K562 (cell line): ENCODE results near the gene JPT2. TPM values are rescaled to one million over a fixed set of nuclear protein-coding genes. Genes with fewer than 3 reads are reported as not detected.

Experiments used
- ATAC-seq: fragments of 200-7000 bp; cut with Tn5 transposase; 3 replicates; pipeline ENCODE4 v1.9.1; 2020; ENCODE audit warnings: moderate library complexity
- BruUV-seq: library from RNA; stranded (reverse); fragments of 400-500 nt; replicated peaks from 2 replicates; lab custom pipeline; 2021; lab: Mats Ljungman, UMichigan
- CTCF ChIA-PET: fragments of 300-600 bp; formaldehyde crosslinking; extraction: SDS; loops from one replicate; lab custom pipeline; 2021; ENCODE audit warnings: low intra/inter-chr PET ratio; lab: Yijun Ruan, JAX
- POLR2A ChIA-PET: fragments of 300-600, 350-650 bp; sonication (Branson Sonifier 250); formaldehyde crosslinking; extraction: SDS; loops from one replicate; lab custom pipeline; 2021; ENCODE audit warnings: antibody characterized with exemption, inconsistent platforms; lab: Yijun Ruan, JAX
- DNase-seq, 4 experiments: peaks; one replicate each; pipeline versions ENCODE4 v3.0.0 to v3.0.0-alpha.2; 2011 to 2018; ENCODE audit warnings: low spot score in 3 of 4, mixed read lengths in 3 of 4; ENCODE audit errors: extremely low read depth in 1 of 4
- FAIRE-seq: peaks from 2 replicates; lab custom pipeline; 2011; peaks lifted over from hg19 to GRCh38; lab: Jason Lieb, UNC
- H2AFZ ChIP-seq: 2 replicates; pipeline ENCODE4 v1.6.0; 2011; ENCODE audit warnings: low read depth, low read length, control low read depth, inconsistent platforms
- H3K27ac ChIP-seq: fragments of 200-600 bp; 3 replicates; pipeline ENCODE4 v1.8.0; 2011; ENCODE audit warnings: low read depth, mild to moderate bottlenecking, control low read depth, inconsistent platforms, low read length, moderate library complexity, mixed read lengths; ENCODE audit errors: extremely low read depth
- H3K27me3 ChIP-seq, 2 experiments: fragments of 300-600 bp in 1 of 2; 2 replicates in 1 of 2; 3 replicates in 1 of 2; pipeline versions ENCODE4 v1.6.0 to v1.8.0; 2011; ENCODE audit warnings: inconsistent platforms in 2 of 2, low read length in 2 of 2, mild to moderate bottlenecking in 1 of 2, mixed read lengths in 1 of 2, moderate library complexity in 1 of 2; ENCODE audit not compliant: control insufficient read depth in 2 of 2, insufficient read depth in 2 of 2
- H3K36me3 ChIP-seq: fragments of 300-600 bp; 3 replicates; pipeline ENCODE4 v1.8.0; 2011; ENCODE audit warnings: mild to moderate bottlenecking, low read length, inconsistent platforms; ENCODE audit not compliant: control insufficient read depth, insufficient read depth
- H3K4me1 ChIP-seq, 2 experiments: fragments of 200-600 bp in 1 of 2; replicated peaks in 1 of 2; 2 replicates in 1 of 2; 3 replicates in 1 of 2; pipeline versions ENCODE4 v1.5.1 to v1.8.0; 2011; ENCODE audit warnings: inconsistent platforms in 2 of 2, low read length in 2 of 2, mild to moderate bottlenecking in 1 of 2, mixed read lengths in 1 of 2, moderate library complexity in 1 of 2; ENCODE audit not compliant: control insufficient read depth in 2 of 2, insufficient read depth in 2 of 2
- H3K4me2 ChIP-seq: 2 replicates; pipeline ENCODE4 v1.6.1; 2011; ENCODE audit warnings: low read length, control low read depth, inconsistent platforms, mixed read lengths; ENCODE audit not compliant: insufficient read depth
- H3K4me3 ChIP-seq: fragments of 200-600 bp; sonication (generic), shearing (Covaris generic); 2 replicates; pipeline ENCODE4 v1.5.1; 2016; ENCODE audit warnings: control low read depth, inconsistent platforms
- H3K79me2 ChIP-seq: fragments of 200-600 bp; 3 replicates; pipeline ENCODE4 v1.8.0; 2011; ENCODE audit warnings: low read length, inconsistent platforms; ENCODE audit not compliant: control insufficient read depth, insufficient read depth
- H3K9ac ChIP-seq, 2 experiments: 2 replicates each; pipeline versions ENCODE4 v1.6.0 to v1.6.1; 2011; ENCODE audit warnings: low read depth in 2 of 2, low read length in 2 of 2, control low read depth in 1 of 2, inconsistent platforms in 1 of 2, mild to moderate bottlenecking in 1 of 2, mixed read lengths in 1 of 2; ENCODE audit not compliant: insufficient read depth in 1 of 2
- H3K9me1 ChIP-seq: one replicate; pipeline ENCODE4 v1.6.0; 2011; ENCODE audit warnings: inconsistent platforms, mild to moderate bottlenecking, low read length, moderate library complexity; ENCODE audit not compliant: control insufficient read depth, insufficient read depth
- H3K9me3 ChIP-seq: replicated peaks from 2 replicates; pipeline ENCODE4 v1.5.1; 2011; ENCODE audit warnings: low read depth, low read length, inconsistent platforms; ENCODE audit not compliant: control insufficient read depth, insufficient read depth
- H4K20me1 ChIP-seq: replicated peaks from 2 replicates; pipeline ENCODE4 v1.6.1; 2011; ENCODE audit warnings: low read length, inconsistent platforms, mixed read lengths; ENCODE audit not compliant: control insufficient read depth, insufficient read depth
- ARNT ChIP-seq, 2 experiments: fragments of 450-650 bp; IDR thresholded peaks; 2 replicates each; pipeline ENCODE4 v1.6.1; 2016; ENCODE audit warnings: mild to moderate bottlenecking in 1 of 2
- HDAC8 ChIP-seq: fragments of 450-650 bp; IDR thresholded peaks from 2 replicates; pipeline ENCODE4 v1.6.1; 2016; ENCODE audit warnings: mild to moderate bottlenecking, missing genetic modification characterization, moderate library complexity, missing compliant biosample characterization
- HLTF ChIP-seq: fragments of 450-650 bp; IDR thresholded peaks from 2 replicates; pipeline ENCODE4 v1.6.1; 2016
- HMBOX1 ChIP-seq: sonication (generic); IDR thresholded peaks from 2 replicates; pipeline ENCODE4 v1.6.1; 2016
- ILK ChIP-seq: fragments of 450-650 bp; IDR thresholded peaks from 2 replicates; pipeline ENCODE4 v1.6.1; 2016; ENCODE audit warnings: missing genetic modification characterization, low read depth, mild to moderate bottlenecking, missing compliant biosample characterization, moderate library complexity, borderline replicate concordance
- NUFIP1 ChIP-seq: fragments of 450-650 bp; IDR thresholded peaks from 2 replicates; pipeline ENCODE4 v1.6.1; 2018; ENCODE audit not compliant: partially characterized antibody
- SMAD2 ChIP-seq: fragments of 150-350 bp; IDR thresholded peaks from 2 replicates; pipeline ENCODE4 v1.6.1; 2014; ENCODE audit warnings: low read depth, mild to moderate bottlenecking, low read length
- SP2 ChIP-seq: IDR thresholded peaks from 2 replicates; pipeline ENCODE4 v1.6.1; 2011; ENCODE audit warnings: mild to moderate bottlenecking, low read depth, low read length, moderate library complexity; ENCODE audit not compliant: poor library complexity, severe bottlenecking; ENCODE audit errors: extremely low read depth
- SRSF7 ChIP-seq: fragments of 200-400 bp; formaldehyde crosslinking; optimal IDR thresholded peaks from 2 replicates; pipeline ENCODE3; 2017; ENCODE audit warnings: mild to moderate bottlenecking, low read depth, low read length
- TFAM ChIP-seq: fragments of 250-450 bp; sonication (Bioruptor Pico); conservative IDR thresholded peaks from 2 replicates; pipeline ENCODE4 v1.5.0; 2021; ENCODE audit warnings: mild to moderate bottlenecking, moderate library complexity
- ZNF146 ChIP-seq: IDR thresholded peaks from one replicate; pipeline ENCODE4 v1.6.1; 2018; ENCODE audit warnings: missing compliant biosample characterization; ENCODE audit not compliant: unreplicated experiment
- WGBS: fragments of 100-300 bp; shearing (Covaris generic); methylation state at CpG from one replicate; pipeline ENCODE4 v1.1.6; 2016; ENCODE audit warnings: low coverage, mixed read lengths; ENCODE audit not compliant: insufficient coverage; ENCODE audit errors: missing lambda C conversion rate; 5-methylcytosine and 5-hydroxymethylcytosine counted together
- in situ Hi-C: fragments of 300-500 bp; cut with MboI; formaldehyde crosslinking; loops from 4 replicates; pipeline ENCODE4 v1.15.0; 2018; ENCODE audit warnings: inconsistent platforms, mixed read lengths
- intact Hi-C: fragments of 100-400 bp; cut with micrococcal nuclease; formaldehyde crosslinking; loops from 2 replicates; pipeline ENCODE4 v1.14.2; 2022
- polyA plus RNA-seq, 8 experiments: library from polyadenylated mRNA; depleted of rRNA in 4 of 8; stranded (reverse) in 5 of 8; unstranded in 3 of 8; fragments of >200 nt; fragmentation: Nextera tagmentation in 2 of 8; fragmentation: Illumina TruSeq in 1 of 8; extraction: Ambion mirVana in 2 of 8; extraction: Trizol in 1 of 8; gene quantifications; 2 replicates each; pipeline versions ENCODE4 v1.2.1 to v1.2.3, GENCODE V29; 2011 to 2014; ENCODE audit warnings: inconsistent platforms in 1 of 8, missing spikeins in 1 of 8
- total RNA-seq, 7 experiments: library from RNA; depleted of rRNA in 6 of 7; stranded (reverse); fragments of >200 nt in 6 of 7; fragmentation: Illumina TruSeq in 2 of 7; extraction: Trizol in 2 of 7; gene quantifications; 2 replicates each; pipeline versions ENCODE4 v1.2.1 to v1.2.3, GENCODE V29; 2011 to 2021; ENCODE audit warnings: low replicate concordance in 1 of 7
- TF ChIP-seq, protein P1 (sequence below): fragments of 450-650 bp; IDR thresholded peaks from 2 replicates; pipeline ENCODE4 v1.7.1; 2018; ENCODE audit warnings: mild to moderate bottlenecking, low read depth; ENCODE audit not compliant: partially characterized antibody

Gene JPT2
- total and polyA plus RNA-seq, 9 of the 15 experiments (the other 6 are each of a cell fraction or from before 2014, with no cell fraction given): 25.5 to 133 (median 106) TPM

DNA sequence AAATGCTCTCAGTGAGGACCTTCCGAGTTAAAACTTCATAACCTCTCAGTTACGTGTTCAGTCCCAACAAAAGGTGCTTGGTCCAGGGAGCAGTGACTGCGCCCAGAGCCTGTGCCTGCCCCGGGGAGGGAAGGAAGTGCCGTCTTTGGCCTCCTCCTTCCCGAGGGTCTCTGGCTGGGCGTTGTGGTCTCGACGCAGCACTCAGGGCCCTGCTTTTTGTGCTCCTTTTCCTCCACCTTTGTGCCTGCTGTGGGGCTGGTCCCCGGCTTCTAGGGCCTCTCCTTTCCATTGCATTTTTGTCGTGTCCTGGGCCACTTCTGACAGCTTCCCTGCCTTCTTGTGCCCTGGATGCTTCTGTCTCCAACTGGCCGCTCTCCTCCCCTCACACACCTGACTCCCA lies 36.8 kb upstream of the JPT2 start:
- TF ChIP-seq NUFIP1: no peak
- no peak for TF ChIP-seq TFAM (CRISPR knock-in tag)
- TF ChIP-seq SP2: no peak
- TF ChIP-seq SMAD2: no peak
- BruUV-seq: no TSS peak
- Histone ChIP-seq H3K27me3 (no peaks in the 10 kb centered on the region), H3K36me3 (peaks cover 90% of the 10 kb centered on the region; the same call in 2 of the 3 replicates), H3K79me2 (peaks cover 5% of the 10 kb centered on the region; the same call in 1 of the 3 replicates), H3K9me1 (peaks cover 3% of the 10 kb centered on the region), H3K4me1 (peaks cover 12 to 20% of the 10 kb centered on the region in 2 experiments), H3K9ac (no peak overlapping the region), H2AFZ (no peak overlapping the region), H3K4me3 (no peak overlapping the region), H4K20me1 (0 out of 2 replicates have a peak, but pooled peaks cover 5% of the 10 kb centered on the region), H3K4me2 (no peak overlapping the region), H3K9me3 (no peaks in the 10 kb centered on the region), H3K27ac (no peak overlapping the region)
- ATAC-seq (no peak), DNase-seq (no peak), FAIRE-seq (no peak)
- ChIA-PET CTCF (no interaction called here), POLR2A (interaction anchor here (0.9 kb wide), 1 partner anchor 9 kb away, joined by 3 read pairs; no protein-coding TSS in a partner anchor)
- 91% methylated on average over 7 of the region's 12 CpGs for WGBS
- intact Hi-C loops (no loop called here), in situ Hi-C loops (no loop called here)

GRCh38 chr16:1642148-1642547 lies 35.9 kb upstream of the JPT2 start:
- DNase-seq (no peak), ATAC-seq (no peak), FAIRE-seq (no peak)
- Histone ChIP-seq H3K9ac (peak overlapping the region in 1 of 2 experiments; percentile 54; a peak in 2 of 4 replicates), H3K4me3 (no peak overlapping the region), H3K4me1 (peaks cover 18 to 21% of the 10 kb centered on the region in 2 experiments), H3K27ac (no peak overlapping the region), H3K36me3 (peaks cover 92% of the 10 kb centered on the region), H2AFZ (no peak overlapping the region), H3K9me3 (no peaks in the 10 kb centered on the region), H4K20me1 (0 out of 2 replicates have a peak, but pooled peaks cover 5% of the 10 kb centered on the region), H3K27me3 (no peaks in the 10 kb centered on the region), H3K9me1 (peaks cover 3% of the 10 kb centered on the region), H3K4me2 (no peak overlapping the region), H3K79me2 (peaks cover 13% of the 10 kb centered on the region; the same call in 2 of the 3 replicates)
- intact Hi-C loops: no loop called here
- WGBS: 92% methylated on average over 5 of the region's 5 CpGs
- BruUV-seq: no TSS peak
- ChIA-PET CTCF (no interaction called here), POLR2A (interaction anchor here (0.7 kb wide), 1 partner anchor 16 kb away, joined by 4 read pairs; no protein-coding TSS in a partner anchor)
- in situ Hi-C loops: no loop called here
- TF ChIP-seq SRSF7: no peak
- no peak for TF ChIP-seq ZNF146 (CRISPR knock-in tag)
- TF ChIP-seq ARNT (IDR thresholded peaks at IDR 0.05): no peak
- TF ChIP-seq HLTF: no peak
- TF ChIP-seq, protein P1, sequence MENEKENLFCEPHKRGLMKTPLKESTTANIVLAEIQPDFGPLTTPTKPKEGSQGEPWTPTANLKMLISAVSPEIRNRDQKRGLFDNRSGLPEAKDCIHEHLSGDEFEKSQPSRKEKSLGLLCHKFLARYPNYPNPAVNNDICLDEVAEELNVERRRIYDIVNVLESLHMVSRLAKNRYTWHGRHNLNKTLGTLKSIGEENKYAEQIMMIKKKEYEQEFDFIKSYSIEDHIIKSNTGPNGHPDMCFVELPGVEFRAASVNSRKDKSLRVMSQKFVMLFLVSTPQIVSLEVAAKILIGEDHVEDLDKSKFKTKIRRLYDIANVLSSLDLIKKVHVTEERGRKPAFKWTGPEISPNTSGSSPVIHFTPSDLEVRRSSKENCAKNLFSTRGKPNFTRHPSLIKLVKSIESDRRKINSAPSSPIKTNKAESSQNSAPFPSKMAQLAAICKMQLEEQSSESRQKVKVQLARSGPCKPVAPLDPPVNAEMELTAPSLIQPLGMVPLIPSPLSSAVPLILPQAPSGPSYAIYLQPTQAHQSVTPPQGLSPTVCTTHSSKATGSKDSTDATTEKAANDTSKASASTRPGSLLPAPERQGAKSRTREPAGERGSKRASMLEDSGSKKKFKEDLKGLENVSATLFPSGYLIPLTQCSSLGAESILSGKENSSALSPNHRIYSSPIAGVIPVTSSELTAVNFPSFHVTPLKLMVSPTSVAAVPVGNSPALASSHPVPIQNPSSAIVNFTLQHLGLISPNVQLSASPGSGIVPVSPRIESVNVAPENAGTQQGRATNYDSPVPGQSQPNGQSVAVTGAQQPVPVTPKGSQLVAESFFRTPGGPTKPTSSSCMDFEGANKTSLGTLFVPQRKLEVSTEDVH: no peak
- no peak for TF ChIP-seq HMBOX1
- TF ChIP-seq ILK: no peak
- TF ChIP-seq HDAC8 (tag): no peak
